ENCODE data around the gene FUBP1. TPM values are rescaled to one million over a fixed set of nuclear protein-coding genes. Genes with fewer than 3 reads are reported as not detected.
A peak's percentile ranks its signal among the peaks of the same experiment; 100 is the strongest.
"Not testable (repeated sequence)": the region's sequence is repeated elsewhere in the genome, so short reads cannot be mapped to it uniquely, and the experiment has no call there.

FUBP1 gene
- total and polyA plus RNA-seq, 10 donors = 52.5 to 196 (median 157) TPM

GRCh38 chr1:77984629-77985028, 5.8 kb upstream of the FUBP1 start:
- H3K4me3 ChIP-seq = no peak overlapping the region
- peak overlapping the region in 7 of 8 donors; percentile 24 to 63 (median 55) for H3K27ac ChIP-seq
- TF ChIP-seq, protein P1, sequence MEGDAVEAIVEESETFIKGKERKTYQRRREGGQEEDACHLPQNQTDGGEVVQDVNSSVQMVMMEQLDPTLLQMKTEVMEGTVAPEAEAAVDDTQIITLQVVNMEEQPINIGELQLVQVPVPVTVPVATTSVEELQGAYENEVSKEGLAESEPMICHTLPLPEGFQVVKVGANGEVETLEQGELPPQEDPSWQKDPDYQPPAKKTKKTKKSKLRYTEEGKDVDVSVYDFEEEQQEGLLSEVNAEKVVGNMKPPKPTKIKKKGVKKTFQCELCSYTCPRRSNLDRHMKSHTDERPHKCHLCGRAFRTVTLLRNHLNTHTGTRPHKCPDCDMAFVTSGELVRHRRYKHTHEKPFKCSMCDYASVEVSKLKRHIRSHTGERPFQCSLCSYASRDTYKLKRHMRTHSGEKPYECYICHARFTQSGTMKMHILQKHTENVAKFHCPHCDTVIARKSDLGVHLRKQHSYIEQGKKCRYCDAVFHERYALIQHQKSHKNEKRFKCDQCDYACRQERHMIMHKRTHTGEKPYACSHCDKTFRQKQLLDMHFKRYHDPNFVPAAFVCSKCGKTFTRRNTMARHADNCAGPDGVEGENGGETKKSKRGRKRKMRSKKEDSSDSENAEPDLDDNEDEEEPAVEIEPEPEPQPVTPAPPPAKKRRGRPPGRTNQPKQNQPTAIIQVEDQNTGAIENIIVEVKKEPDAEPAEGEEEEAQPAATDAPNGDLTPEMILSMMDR (IDR thresholded peaks at IDR 0.05 in 8 of 11, conservative IDR thresholded peaks at IDR 0.05 in 3 of 11) = no peak
- intact Hi-C loops (cut with DNase I; ENCODE audit: low total_unique reads) = no loop called here
- H3K36me3 ChIP-seq = no peaks in the 10 kb centered on the region
- no peaks in the 10 kb centered on the region for H3K27me3 ChIP-seq (replicated peaks in 1 of 7)
- H3K9me3 ChIP-seq = no peaks in the 10 kb centered on the region
- 81 to 94% (median 86%) methylated on average over 4 of the region's 4 CpGs for WGBS, 5 donors
- no peak for DNase-seq
- peaks cover 12 to 63% (median 29%) of the 10 kb centered on the region in 6 donors for H3K4me1 ChIP-seq

DNA sequence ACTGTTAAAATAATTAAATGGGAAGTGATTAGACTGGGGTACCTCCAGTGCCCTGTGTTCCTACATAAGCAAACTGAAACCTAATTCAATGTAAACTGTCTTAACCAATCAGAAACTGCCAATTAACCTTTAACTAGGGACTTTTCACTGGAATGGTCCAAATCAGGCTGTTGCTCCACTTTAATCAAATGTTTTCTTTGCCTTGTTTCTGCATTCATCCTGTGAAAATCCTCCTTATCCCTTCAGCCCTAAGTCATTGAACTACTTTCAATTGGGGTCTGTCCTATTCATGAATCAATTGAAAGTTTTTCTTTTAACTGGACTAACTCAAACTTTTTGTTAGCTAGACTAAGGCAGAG, 5.1 kb upstream of the FUBP1 start:
- no peaks in the 10 kb centered on the region for H3K9me3 ChIP-seq
- no peak overlapping the region for H3K4me3 ChIP-seq
- H3K27ac ChIP-seq = peak overlapping the region in 7 of 8 donors; percentile 24 to 63 (median 55)
- intact Hi-C loops (cut with DNase I; ENCODE audit: low total_unique reads) = no loop called here
- no peaks in the 10 kb centered on the region for H3K27me3 ChIP-seq (replicated peaks in 1 of 7)
- DNase-seq = no peak
- peaks cover 12 to 64% (median 29%) of the 10 kb centered on the region in 6 donors for H3K4me1 ChIP-seq
- TF ChIP-seq, protein P1 (IDR thresholded peaks at IDR 0.05 in 8 of 11, conservative IDR thresholded peaks at IDR 0.05 in 3 of 11) = no peak
- TF ChIP-seq POLR2AphosphoS5 (IDR thresholded peaks at IDR 0.05) (no peak), POLR2A (IDR thresholded peaks at IDR 0.05) (no peak)
- no peaks in the 10 kb centered on the region for H3K36me3 ChIP-seq

GRCh38 chr1:77983352-77983996, 4.6 kb upstream of the FUBP1 start:
- not testable (repeated sequence) for H3K4me3 ChIP-seq

DNA sequence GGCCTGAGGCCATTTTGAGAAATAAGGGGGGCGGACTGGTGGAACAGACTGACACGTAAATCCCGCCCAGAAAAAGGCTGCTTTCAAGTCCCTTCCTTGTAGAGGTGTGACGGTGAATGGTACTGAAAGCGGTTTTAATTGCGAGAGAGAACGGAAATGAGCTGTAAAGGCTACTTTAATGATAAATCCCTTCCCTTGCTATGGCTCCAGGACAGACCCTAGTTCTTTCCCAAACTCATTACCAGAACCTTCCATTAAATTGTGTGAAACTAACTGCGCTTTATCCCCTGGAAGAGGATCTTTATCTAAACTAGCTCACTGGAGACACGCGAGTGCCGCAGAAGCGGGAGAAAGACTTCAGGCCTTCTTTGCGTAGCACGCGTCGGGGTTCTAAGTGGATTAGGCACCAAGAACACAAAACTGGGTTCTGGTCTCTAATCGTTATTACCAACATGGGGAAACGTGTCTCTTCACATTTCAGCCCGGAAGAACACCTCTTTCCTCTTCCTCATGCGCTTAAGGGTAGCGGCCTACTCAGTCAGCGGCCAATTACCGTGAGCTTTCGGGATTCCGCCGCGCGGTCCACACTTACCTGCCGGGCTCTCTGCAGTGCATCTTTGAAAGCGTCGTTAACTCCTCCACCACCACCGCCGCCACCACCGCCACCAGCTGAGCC, 441 bp downstream of the FUBP1 start:
- Histone ChIP-seq H3K4me1 (peaks cover 37 to 73% (median 62%) of the 10 kb centered on the region in 6 donors), H3K9me3 (no peaks in the 10 kb centered on the region), H3K27ac (peak overlapping the region; percentile 84 to 99 (median 99)), H3K4me3 (peak overlapping the region; percentile 55 to 79 (median 66)), H3K27me3 (replicated peaks in 1 of 7) (no peaks in the 10 kb centered on the region), H3K36me3 (peaks cover 0 to 27% (median 0%) of the 10 kb centered on the region in 6 donors)
- no peak for DNase-seq
- 0% methylated on average over 26 to 34 of the region's 34 CpGs for WGBS, 5 donors
- intact Hi-C loops (cut with DNase I; ENCODE audit: low total_unique reads) = no loop called here
- TF ChIP-seq, protein P1 (IDR thresholded peaks at IDR 0.05 in 8 of 11, conservative IDR thresholded peaks at IDR 0.05 in 3 of 11) = peak in 1 of 11 experiments; percentile 9
- TF ChIP-seq POLR2A (IDR thresholded peaks at IDR 0.05) (peak in 1 of 3 donors; percentile 24), POLR2AphosphoS5 (IDR thresholded peaks at IDR 0.05) (peak in 1 of 3 donors; percentile 78)

More at GRCh38 chr1:77983352-77983996, 4.6 kb upstream of the FUBP1 start:
- DNase-seq; H3K36me3 ChIP-seq; H3K27me3 ChIP-seq (replicated peaks in 1 of 7); intact Hi-C loops (cut with DNase I; ENCODE audit: low total_unique reads); H3K9me3 ChIP-seq: not testable (repeated sequence)
- Histone ChIP-seq H3K27ac (peak overlapping the region in 6 of 8 donors; percentile 42 to 63 (median 55)), H3K4me1 (peaks cover 12 to 64% (median 29%) of the 10 kb centered on the region in 6 donors)
- WGBS, 5 donors = 83 to 92% (median 87%) methylated on average over 8 of the region's 8 CpGs

All from spleen (tissue), 11 donors.